Caco-2 (cell line): ENCODE results near the gene PAFAH1B1. TPM values are rescaled to one million over a fixed set of nuclear protein-coding genes. Genes with fewer than 3 reads are reported as not detected.

Experiments used
- BruUV-seq: library from RNA; stranded (reverse); fragments of 400-500 nt; replicated peaks from 2 replicates; lab custom pipeline; 2021; lab: Mats Ljungman, UMichigan
- CTCF ChIA-PET: fragments of 300-600 bp; sonication (Branson Sonifier 250); formaldehyde crosslinking; loops from one replicate; lab custom pipeline; 2022; ENCODE audit warnings: antibody characterized with exemption; lab: Charles Lee
- POLR2A ChIA-PET: fragments of 300-600 bp; sonication (Branson Sonifier 250); formaldehyde crosslinking; loops from one replicate; lab custom pipeline; 2022; ENCODE audit warnings: antibody characterized with exemption; lab: Charles Lee
- DNase-seq, 2 experiments: peaks; one replicate each; pipeline versions ENCODE4 v3.0.0 to v3.0.0-alpha.2; 2020 to 2022
- H3K27me3 ChIP-seq: replicated peaks from 2 replicates; pipeline ENCODE4 v1.6.0; 2011; ENCODE audit warnings: low read length; ENCODE audit not compliant: control insufficient read depth, insufficient read depth
- H3K36me3 ChIP-seq: 2 replicates; pipeline ENCODE4 v1.5.1; 2011; ENCODE audit warnings: low read length; ENCODE audit not compliant: control insufficient read depth, insufficient read depth
- H3K4me1 ChIP-seq: fragments of 250-450 bp; sonication (Bioruptor Pico); 2 replicates; pipeline ENCODE4 v1.5.1; 2020; ENCODE audit warnings: mild to moderate bottlenecking
- H3K4me3 ChIP-seq: 2 replicates; pipeline ENCODE4 v1.5.1; 2011; ENCODE audit warnings: low read depth, mild to moderate bottlenecking, control low read depth, low read length
- H3K9me3 ChIP-seq: fragments of 250-450 bp; sonication (Bioruptor Pico); 2 replicates; pipeline ENCODE4 v1.5.1; 2020; ENCODE audit warnings: mild to moderate bottlenecking, moderate library complexity
- H3K27ac Mint-ChIP-seq: one replicate; pipeline ENCODE4 v1.8.0; 2022; ENCODE audit warnings: mixed read lengths; ENCODE audit not compliant: unreplicated experiment
- H3K27me3 Mint-ChIP-seq: one replicate; pipeline ENCODE4 v1.8.0; 2022; ENCODE audit warnings: mixed read lengths; ENCODE audit not compliant: insufficient read depth, unreplicated experiment
- H3K36me3 Mint-ChIP-seq: one replicate; pipeline ENCODE4 v1.8.0; 2022; ENCODE audit warnings: mild to moderate bottlenecking, mixed read lengths; ENCODE audit not compliant: insufficient read depth, unreplicated experiment
- H3K4me1 Mint-ChIP-seq: one replicate; pipeline ENCODE4 v1.8.0; 2022; ENCODE audit warnings: low read depth, mixed read lengths; ENCODE audit not compliant: unreplicated experiment
- H3K4me3 Mint-ChIP-seq: one replicate; pipeline ENCODE4 v1.8.0; 2022; ENCODE audit warnings: mild to moderate bottlenecking, moderate library complexity, mixed read lengths; ENCODE audit not compliant: unreplicated experiment
- H3K9me3 Mint-ChIP-seq: one replicate; pipeline ENCODE4 v1.8.0; 2022; ENCODE audit warnings: mixed read lengths; ENCODE audit not compliant: unreplicated experiment
- CTCF ChIP-seq, 2 experiments: fragments of 200-600 bp in 1 of 2; IDR thresholded peaks; 1 replicate in 1 of 2; 2 replicates in 1 of 2; pipeline versions ENCODE4 v1.5.1 to v1.8.0; 2011 to 2022; ENCODE audit warnings: antibody characterized with exemption in 1 of 2, control low read depth in 1 of 2, inconsistent platforms in 1 of 2, low read depth in 1 of 2, low read length in 1 of 2, mild to moderate bottlenecking in 1 of 2, moderate library complexity in 1 of 2; ENCODE audit not compliant: insufficient read depth in 1 of 2, severe bottlenecking in 1 of 2, unreplicated experiment in 1 of 2
- intact Hi-C: fragments of 100-400 bp; cut with micrococcal nuclease; formaldehyde crosslinking; loops from one replicate; pipeline ENCODE4 v1.10.0; 2022; ENCODE audit not compliant: unreplicated experiment
- total RNA-seq: library from RNA; stranded (reverse); gene quantifications from 2 replicates; pipeline ENCODE4 v1.2.3, GENCODE V29; 2022

The PAFAH1B1 gene
- total RNA-seq, 1 experiment from 2014 or later: 141 TPM

GRCh38 chr17:2711608-2712299 lies 118.3 kb downstream of the PAFAH1B1 start, which contains the start of gene CLUH:
CLUH (minus strand) TSS chr17:2711764; CDS start chr17:2711661, 103 bp downstream.
- H3K4me3 Mint-ChIP-seq: peak within 1 kb of the TSS; percentile 98
- H3K36me3 ChIP-seq: 0 out of 2 replicates have a peak, but pooled peaks cover 1% of the 10 kb centered on the region
- no peaks in the 10 kb centered on the region for H3K27me3 Mint-ChIP-seq
- ChIA-PET CTCF (no interaction called here), POLR2A (interaction anchor here (1.6 kb wide), 1 partner anchor 12 kb away, joined by 7 read pairs; no protein-coding TSS in a partner anchor)
- H3K4me1 Mint-ChIP-seq: peaks cover 24% of the 10 kb centered on the region
- peak within 1 kb of the TSS; percentile 95 for H3K4me3 ChIP-seq
- no peaks in the 10 kb centered on the region for H3K27me3 ChIP-seq
- peaks cover 22% of the 10 kb centered on the region for H3K36me3 Mint-ChIP-seq
- no peak for TF ChIP-seq CTCF (IDR thresholded peaks at IDR 0.05; ENCODE audit: insufficient read depth in 1 of 2, low read depth in 1 of 2, low read length in 1 of 2, severe bottlenecking in 1 of 2, unreplicated experiment in 1 of 2)
- intact Hi-C loops: loop anchor here (1.0 to 5.0 kb wide), 2 partner anchors 13 to 119 kb away; partner anchors contain the start of gene PAFAH1B1
- BruUV-seq: no TSS peak
- H3K4me1 ChIP-seq: peaks cover 17% of the 10 kb centered on the region
- DNase-seq: peak; percentile 95 to 96
- no peaks in the 10 kb centered on the region for H3K9me3 Mint-ChIP-seq
- H3K27ac Mint-ChIP-seq: peak within 1 kb of the TSS; percentile 97
- H3K9me3 ChIP-seq: no peaks in the 10 kb centered on the region

GRCh38 chr17:2712300-2713043 lies 119.0 kb downstream of the PAFAH1B1 start:
- H3K27me3 Mint-ChIP-seq: no peaks in the 10 kb centered on the region

More at GRCh38 chr17:2712300-2713043, 119.0 kb downstream of the PAFAH1B1 start:
- Mint-ChIP-seq H3K4me3 (peak overlapping the region; percentile 98), H3K4me1 (peaks cover 24% of the 10 kb centered on the region), H3K9me3 (no peaks in the 10 kb centered on the region), H3K36me3 (peaks cover 22% of the 10 kb centered on the region), H3K27ac (peak overlapping the region; percentile 83)
- no peaks in the 10 kb centered on the region for H3K9me3 ChIP-seq
- TSS peak; percentile 68 for BruUV-seq
- peak overlapping the region; percentile 95 for H3K4me3 ChIP-seq
- CTCF ChIA-PET: no interaction called here
- intact Hi-C loops: loop anchor here (1.0 to 5.0 kb wide), 2 partner anchors 12 to 120 kb away; partner anchors contain the start of gene PAFAH1B1
- TF ChIP-seq CTCF (IDR thresholded peaks at IDR 0.05; ENCODE audit: insufficient read depth in 1 of 2, low read depth in 1 of 2, low read length in 1 of 2, severe bottlenecking in 1 of 2, unreplicated experiment in 1 of 2): no peak
- DNase-seq: no peak
- H3K27me3 ChIP-seq: no peaks in the 10 kb centered on the region
- 0 out of 2 replicates have a peak, but pooled peaks cover 1% of the 10 kb centered on the region for H3K36me3 ChIP-seq
- POLR2A ChIA-PET: interaction anchor here (0.5 kb wide), 1 partner anchor 27 kb away, joined by 3 read pairs; no protein-coding TSS in a partner anchor
- H3K4me1 ChIP-seq: peaks cover 17% of the 10 kb centered on the region
